Measurements from ENCODE around the gene STXBP4. TPM values are rescaled to one million over a fixed set of nuclear protein-coding genes. Genes with fewer than 3 reads are reported as not detected.
A peak's percentile ranks its signal among the peaks of the same experiment; 100 is the strongest.

The STXBP4 gene
- polyA plus RNA-seq (2013, experiment 1 of 2; ENCODE audit: insufficient read length): 4.3 TPM
- 4.3 TPM for polyA plus RNA-seq (2013, experiment 2 of 2; ENCODE audit: insufficient read length)

GRCh38 chr17:54968262-54968987 is at the start of gene STXBP4, which contains the start of gene COX11:
Gene STXBP4, plus strand, starts transcription at chr17:54968765. Its CDS starts 17,455 bp downstream, at chr17:54986220.
Gene COX11, minus strand, starts transcription at chr17:54968654. Its CDS starts 8 bp downstream, at chr17:54968646.
- peak; percentile 97 for DNase-seq

- DNase-seq: no peak
Observed at GRCh38 chr17:54919425-54919824, 49.1 kb upstream of the STXBP4 start.

GRCh38 chr17:54920819-54921218 is 47.7 kb upstream of the STXBP4 start:
- no peak for DNase-seq

- no peak for DNase-seq
Observed at GRCh38 chr17:54924405-54924804, 44.2 kb upstream of the STXBP4 start.

GRCh38 chr17:54927525-54927924 is 41.0 kb upstream of the STXBP4 start:
- no peak for DNase-seq

- DNase-seq: no peak
Observed at GRCh38 chr17:54932711-54933110, 35.9 kb upstream of the STXBP4 start.

- DNase-seq: no peak
Observed at GRCh38 chr17:54933921-54934320, 34.6 kb upstream of the STXBP4 start.

GRCh38 chr17:54935471-54935870 is 33.1 kb upstream of the STXBP4 start:
- no peak for DNase-seq

GRCh38 chr17:54937018-54937417 is 31.5 kb upstream of the STXBP4 start:
- no peak for DNase-seq

- no peak for DNase-seq
Observed at GRCh38 chr17:54937426-54937825, 31.1 kb upstream of the STXBP4 start.

- DNase-seq: no peak
Observed at GRCh38 chr17:54941285-54941684, 27.3 kb upstream of the STXBP4 start.

- DNase-seq: peak; percentile 48
Observed at GRCh38 chr17:54944796-54945195, 23.8 kb upstream of the STXBP4 start.

GRCh38 chr17:54945231-54945630 is 23.3 kb upstream of the STXBP4 start:
- no peak for DNase-seq

GRCh38 chr17:54945671-54946070 is 22.9 kb upstream of the STXBP4 start:
- DNase-seq: no peak

GRCh38 chr17:54947396-54947795 is 21.2 kb upstream of the STXBP4 start:
- no peak for DNase-seq

GRCh38 chr17:54948380-54948779 is 20.2 kb upstream of the STXBP4 start:
- DNase-seq: peak; percentile 86

GRCh38 chr17:54950116-54950515 is 18.4 kb upstream of the STXBP4 start:
- no peak for DNase-seq

GRCh38 chr17:54951286-54951685 is 17.3 kb upstream of the STXBP4 start:
- no peak for DNase-seq

GRCh38 chr17:54956791-54957190 is 11.8 kb upstream of the STXBP4 start:
- DNase-seq: no peak

GRCh38 chr17:54967621-54968261 is 824 bp upstream of the STXBP4 start:
- DNase-seq: peak; percentile 19

GRCh38 chr17:54968988-54969332 is 395 bp downstream of the STXBP4 start:
- DNase-seq: peak; percentile 10

GRCh38 chr17:54969658-54970572 is 1.4 kb downstream of the STXBP4 start:
- no peak for DNase-seq

GRCh38 chr17:54971147-54971546 is 2.6 kb downstream of the STXBP4 start:
- DNase-seq: no peak
